Hematopoietic multipotent progenitor cell treated with erythropoietin and hydrocortisone succinate and interleukin-3 and kit ligand, for 15 days (in vitro differentiated cells): ENCODE measurements around the gene TBATA.

Experiments used
- DNase-seq: peaks from one replicate; pipeline ENCODE4 v3.0.0-alpha.2; 2015; ENCODE audit warnings: low spot score

TBATA gene

GRCh38 chr10:70761031-70761601 lies 24.1 kb downstream of the TBATA start:
- DNase-seq = no peak

GRCh38 chr10:70760271-70760787 lies 24.8 kb downstream of the TBATA start:
- DNase-seq = no peak

GRCh38 chr10:70759781-70760180 lies 25.4 kb downstream of the TBATA start:
- no peak for DNase-seq

GRCh38 chr10:70758757-70759514 lies 26.2 kb downstream of the TBATA start:
- peak; percentile 54 for DNase-seq

GRCh38 chr10:70757856-70758255 lies 27.3 kb downstream of the TBATA start:
- DNase-seq = no peak

- no peak for DNase-seq
These were observed 28.3 kb downstream of the TBATA start for GRCh38 chr10:70756700-70757360.

GRCh38 chr10:70753841-70754621 lies 31.1 kb downstream of the TBATA start:
- no peak for DNase-seq

- DNase-seq = no peak
These were observed 32.0 kb downstream of the TBATA start for GRCh38 chr10:70753026-70753663.

- DNase-seq = no peak
These were observed 32.6 kb downstream of the TBATA start for GRCh38 chr10:70752571-70752970.

- DNase-seq = no peak
These were observed 33.2 kb downstream of the TBATA start for GRCh38 chr10:70751991-70752390.

GRCh38 chr10:70751356-70751755 lies 33.8 kb downstream of the TBATA start:
- DNase-seq = no peak

- no peak for DNase-seq
These were observed 34.9 kb downstream of the TBATA start for GRCh38 chr10:70750156-70750703.

GRCh38 chr10:70749756-70750155 lies 35.4 kb downstream of the TBATA start:
- DNase-seq = no peak

GRCh38 chr10:70748801-70749573 lies 36.2 kb downstream of the TBATA start:
- DNase-seq = no peak

GRCh38 chr10:70748305-70748704 lies 36.9 kb downstream of the TBATA start:
- no peak for DNase-seq

- no peak for DNase-seq
These were observed 37.8 kb downstream of the TBATA start for GRCh38 chr10:70747192-70747965.

GRCh38 chr10:70745555-70745954 lies 39.6 kb downstream of the TBATA start:
- DNase-seq = no peak

GRCh38 chr10:70744617-70745143 lies 40.5 kb downstream of the TBATA start:
- no peak for DNase-seq

GRCh38 chr10:70743879-70744278 lies 41.3 kb downstream of the TBATA start:
- DNase-seq = no peak

- DNase-seq = no peak
These were observed 41.8 kb downstream of the TBATA start for GRCh38 chr10:70743430-70743788.
